ENCODE data around the gene ZNF346. TPM values are rescaled to one million over a fixed set of nuclear protein-coding genes. Genes with fewer than 3 reads are reported as not detected.

Gene ZNF346
- total and polyA plus RNA-seq, 8 donors = 4.5 to 10.4 (median 7.6) TPM

DNA sequence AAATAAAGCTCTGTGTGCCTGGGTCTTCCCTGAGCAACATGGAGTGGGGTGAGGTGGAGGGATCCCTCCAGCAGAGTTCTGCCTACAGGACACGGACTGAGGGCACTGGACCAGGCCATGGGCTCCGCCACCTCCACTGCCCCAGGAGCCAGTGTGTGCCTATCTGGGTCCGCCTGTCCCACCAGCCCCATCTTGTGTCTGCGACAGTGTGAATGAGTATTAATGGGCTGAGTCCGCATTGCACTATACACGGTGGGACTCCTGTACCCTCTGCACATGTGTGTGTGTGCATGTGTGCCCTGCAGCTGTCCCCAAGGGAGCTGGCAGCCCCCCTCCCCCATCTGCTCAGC, 75.6 kb downstream of the ZNF346 start:
- 78 to 90% methylated on average over 6 of the region's 6 CpGs for WGBS, 2 donors
- peaks cover 0 to 6% (median 6%) of the 10 kb centered on the region in 3 donors for H3K4me1 ChIP-seq
- DNase-seq = no peak
- no peak for FAIRE-seq
- intact Hi-C loops (cut with DNase I) = loop anchor here in 1 of 3 donors (10.0 kb wide), 1 partner anchor 433 kb away; no protein-coding TSS in a partner anchor
- H3K27me3 ChIP-seq = no peaks in the 10 kb centered on the region
- H3K4me3 ChIP-seq = no peak overlapping the region
- H3K9me3 ChIP-seq = no peaks in the 10 kb centered on the region
- TF ChIP-seq CTCF (IDR thresholded peaks at IDR 0.05) = no peak
- H3K36me3 ChIP-seq = peaks cover 0 to 2% (median 0%) of the 10 kb centered on the region in 3 donors
- no peak overlapping the region for H3K27ac ChIP-seq
- no peak for ATAC-seq

DNA sequence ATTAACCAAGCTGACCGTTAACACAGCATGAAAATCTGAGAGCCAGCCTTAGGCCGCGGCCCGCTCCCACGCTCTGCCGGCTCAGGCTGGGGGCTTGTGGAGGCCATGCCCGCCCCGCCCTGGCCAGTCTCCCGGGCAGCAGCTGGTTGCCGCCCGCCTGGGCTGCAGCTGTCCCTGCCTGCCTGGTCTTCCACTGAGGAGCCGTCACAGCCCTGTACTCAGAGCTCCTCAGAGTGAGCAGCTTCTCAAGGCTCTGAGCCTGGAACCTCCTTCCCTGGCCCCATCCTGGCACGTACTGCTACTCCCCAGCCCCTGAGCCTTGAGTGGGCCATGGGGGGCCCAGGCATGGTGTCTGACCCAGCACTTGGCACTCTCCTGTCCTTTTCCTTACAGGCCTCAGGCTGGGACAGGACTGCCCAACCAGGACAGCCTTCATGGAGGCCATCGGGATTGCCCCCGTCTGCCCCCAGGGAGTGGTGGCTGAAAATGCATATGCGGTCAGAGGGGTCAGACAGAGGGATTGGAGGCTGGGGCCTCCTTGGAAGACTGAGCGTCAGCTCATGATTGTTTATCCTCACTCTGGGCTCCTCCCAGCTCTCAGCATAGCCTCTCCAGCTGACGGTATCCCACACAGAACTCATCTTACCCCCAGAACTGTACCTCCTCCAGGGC, 76.1 kb downstream of the ZNF346 start:
- DNase-seq (no peak), FAIRE-seq (no peak), ATAC-seq (peak in 2 of 4 donors; percentile 19 to 34)
- TF ChIP-seq CTCF (IDR thresholded peaks at IDR 0.05) = no peak
- no peaks in the 10 kb centered on the region for H3K27me3 ChIP-seq
- 68 to 74% methylated on average over 18 of the region's 18 CpGs for WGBS, 2 donors
- peaks cover 0 to 6% (median 6%) of the 10 kb centered on the region in 3 donors for H3K4me1 ChIP-seq
- no peak overlapping the region for H3K4me3 ChIP-seq
- no peaks in the 10 kb centered on the region for H3K9me3 ChIP-seq
- no peaks in the 10 kb centered on the region for H3K36me3 ChIP-seq
- peak overlapping the region in 1 of 4 donors; percentile 13 for H3K27ac ChIP-seq
- intact Hi-C loops (cut with DNase I) = loop anchor here in 1 of 3 donors (10.0 kb wide), 1 partner anchor 434 kb away; no protein-coding TSS in a partner anchor

DNA sequence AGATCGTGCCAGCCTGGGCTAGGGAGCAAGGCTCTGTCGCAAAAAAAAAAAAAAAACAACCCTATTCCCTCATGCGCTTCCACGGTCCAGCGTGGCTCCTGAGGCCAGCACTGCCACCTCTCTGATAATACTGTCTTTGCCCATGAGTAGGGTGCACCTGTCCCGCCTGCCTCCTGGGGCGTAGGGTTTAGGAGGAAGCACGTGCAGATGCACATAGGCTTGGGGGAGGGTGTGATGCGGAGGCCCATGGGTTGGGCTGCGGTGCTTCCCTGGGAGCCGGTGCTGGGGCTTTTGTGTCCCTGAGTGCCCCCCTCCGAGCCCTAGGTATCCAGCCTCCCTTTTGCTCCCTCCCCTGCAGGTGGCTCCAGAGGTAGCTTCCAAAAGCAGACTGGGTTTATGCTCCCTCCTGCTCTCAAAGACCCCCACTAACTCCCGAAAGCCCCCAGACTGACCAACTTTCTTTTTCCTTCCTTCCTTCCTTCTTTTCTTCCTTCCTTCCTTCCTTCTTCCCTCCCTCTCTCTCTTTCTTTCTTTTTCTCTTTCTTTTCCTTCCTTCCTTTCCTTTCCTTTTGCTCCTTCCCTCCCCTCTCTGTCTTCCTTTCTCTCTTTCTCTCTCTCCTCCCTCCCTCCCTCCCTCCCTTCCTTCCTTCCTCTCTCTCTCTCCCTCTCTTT, 77.1 kb downstream of the ZNF346 start:
- no peaks in the 10 kb centered on the region for H3K36me3 ChIP-seq
- no peaks in the 10 kb centered on the region for H3K9me3 ChIP-seq
- WGBS, 2 donors = 64 to 78% methylated on average over 13 of the region's 13 CpGs
- intact Hi-C loops (cut with DNase I) = loop anchor here in 1 of 3 donors (10.0 kb wide), 1 partner anchor 435 kb away; no protein-coding TSS in a partner anchor
- H3K27me3 ChIP-seq = no peaks in the 10 kb centered on the region
- DNase-seq (peak in 1 of 6 donors; percentile 25), FAIRE-seq (no peak), ATAC-seq (peak in 3 of 4 donors; percentile 34 to 43 (median 41))
- no peak overlapping the region for H3K4me3 ChIP-seq
- TF ChIP-seq CTCF (IDR thresholded peaks at IDR 0.05) = no peak
- peaks cover 0 to 6% (median 6%) of the 10 kb centered on the region in 3 donors for H3K4me1 ChIP-seq
- H3K27ac ChIP-seq = no peak overlapping the region

- 48 to 64% methylated on average over 6 of the region's 6 CpGs for WGBS, 2 donors
- no peak for DNase-seq
- Histone ChIP-seq H3K9me3 (no peaks in the 10 kb centered on the region), H3K27me3 (no peaks in the 10 kb centered on the region), H3K4me1 (no peaks in the 10 kb centered on the region), H3K27ac (no peak overlapping the region), H3K36me3 (no peaks in the 10 kb centered on the region), H3K4me3 (no peak overlapping the region)
- intact Hi-C loops (cut with DNase I) = no loop called here
- ATAC-seq = no peak
- no peak for FAIRE-seq
- no peak for TF ChIP-seq CTCF (IDR thresholded peaks at IDR 0.05)
Measured at GRCh38 chr5:177100714-177101121, 78.2 kb downstream of the ZNF346 start.

All from pancreas (tissue), 10 donors.